OCI-LY7 (cell line): Measurements from ENCODE around the gene NPHS1.

ENCODE experiments used
- EZH2phosphoT487 ChIP-seq: fragments of 200-600 bp; sonication (generic); IDR thresholded peaks from 2 replicates; pipeline ENCODE4 v1.6.1; 2018; ENCODE audit warnings: low read depth, borderline replicate concordance, mild to moderate bottlenecking, mixed run types, antibody characterized with exemption, low read length, moderate library complexity, mixed read lengths
- TF ChIP-seq, protein P1 (sequence below): fragments of 200-600 bp; sonication (generic); conservative IDR thresholded peaks from 2 replicates; pipeline ENCODE4 v1.5.1; 2014; ENCODE audit warnings: mild to moderate bottlenecking, antibody characterized with exemption, low read length, moderate library complexity, mixed read lengths

DNA sequence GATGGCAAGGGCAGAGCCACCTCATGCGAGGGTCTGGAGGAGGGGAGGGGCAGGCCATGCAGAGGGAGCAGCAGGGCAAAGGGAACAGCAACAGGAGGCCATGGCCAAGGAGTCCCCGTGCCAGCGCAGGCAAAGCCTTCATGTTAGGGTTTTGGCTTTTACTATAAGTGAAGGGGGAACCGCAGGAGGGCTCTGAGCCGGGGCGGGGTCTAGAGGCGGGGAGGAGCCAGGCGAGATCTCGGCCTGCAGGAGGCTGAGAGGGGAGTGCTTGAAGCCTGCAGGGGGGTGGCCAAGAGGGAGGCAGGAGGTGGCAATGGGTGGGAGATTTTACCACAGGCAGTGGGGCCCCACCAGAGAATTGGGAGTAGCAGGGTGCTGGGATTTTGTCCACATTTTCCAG, 70.7 kb downstream of the NPHS1 start:
- TF ChIP-seq, protein P1, sequence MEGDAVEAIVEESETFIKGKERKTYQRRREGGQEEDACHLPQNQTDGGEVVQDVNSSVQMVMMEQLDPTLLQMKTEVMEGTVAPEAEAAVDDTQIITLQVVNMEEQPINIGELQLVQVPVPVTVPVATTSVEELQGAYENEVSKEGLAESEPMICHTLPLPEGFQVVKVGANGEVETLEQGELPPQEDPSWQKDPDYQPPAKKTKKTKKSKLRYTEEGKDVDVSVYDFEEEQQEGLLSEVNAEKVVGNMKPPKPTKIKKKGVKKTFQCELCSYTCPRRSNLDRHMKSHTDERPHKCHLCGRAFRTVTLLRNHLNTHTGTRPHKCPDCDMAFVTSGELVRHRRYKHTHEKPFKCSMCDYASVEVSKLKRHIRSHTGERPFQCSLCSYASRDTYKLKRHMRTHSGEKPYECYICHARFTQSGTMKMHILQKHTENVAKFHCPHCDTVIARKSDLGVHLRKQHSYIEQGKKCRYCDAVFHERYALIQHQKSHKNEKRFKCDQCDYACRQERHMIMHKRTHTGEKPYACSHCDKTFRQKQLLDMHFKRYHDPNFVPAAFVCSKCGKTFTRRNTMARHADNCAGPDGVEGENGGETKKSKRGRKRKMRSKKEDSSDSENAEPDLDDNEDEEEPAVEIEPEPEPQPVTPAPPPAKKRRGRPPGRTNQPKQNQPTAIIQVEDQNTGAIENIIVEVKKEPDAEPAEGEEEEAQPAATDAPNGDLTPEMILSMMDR: no peak
- no peak for TF ChIP-seq EZH2phosphoT487
